ENCODE data around the gene PTPRO. TPM values are rescaled to one million over a fixed set of nuclear protein-coding genes. Genes with fewer than 3 reads are reported as not detected.

Gene PTPRO
- total and polyA plus RNA-seq, 2 experiments from 2014 or later: 0.12 TPM; not detected in 1

- no peak overlapping the region for H3K4me3 ChIP-seq
- TF ChIP-seq CTCF (IDR thresholded peaks at IDR 0.05; ENCODE audit: low read depth, low read length): no peak
- no peak for DNase-seq (ENCODE audit: low read depth in 1 of 2, low spot score in 1 of 2)
- no peaks in the 10 kb centered on the region for H3K36me3 ChIP-seq
- no peak overlapping the region for H3K27ac ChIP-seq
- H3K27me3 ChIP-seq: no peaks in the 10 kb centered on the region
- no peaks in the 10 kb centered on the region for H3K4me1 ChIP-seq (ENCODE audit: low read depth)
- H3K9me3 ChIP-seq (ENCODE audit: low read depth): no peaks in the 10 kb centered on the region
Observed at GRCh38 chr12:15307079-15307478, 15.2 kb upstream of the PTPRO start.

GRCh38 chr12:15318841-15319240, 3.5 kb upstream of the PTPRO start:
- H3K4me3 ChIP-seq: no peak overlapping the region
- H3K9me3 ChIP-seq (ENCODE audit: low read depth): no peaks in the 10 kb centered on the region
- DNase-seq (ENCODE audit: low read depth in 1 of 2, low spot score in 1 of 2): no peak
- H3K27ac ChIP-seq: no peak overlapping the region
- TF ChIP-seq CTCF (IDR thresholded peaks at IDR 0.05; ENCODE audit: low read depth, low read length): no peak
- H3K27me3 ChIP-seq: peaks cover 67% of the 10 kb centered on the region
- no peaks in the 10 kb centered on the region for H3K36me3 ChIP-seq
- no peaks in the 10 kb centered on the region for H3K4me1 ChIP-seq (ENCODE audit: low read depth)

- Histone ChIP-seq H3K4me3 (no peak overlapping the region), H3K27me3 (peaks cover 81% of the 10 kb centered on the region), H3K4me1 (ENCODE audit: low read depth) (no peaks in the 10 kb centered on the region), H3K27ac (no peak overlapping the region), H3K36me3 (no peaks in the 10 kb centered on the region), H3K9me3 (ENCODE audit: low read depth) (no peaks in the 10 kb centered on the region)
- TF ChIP-seq CTCF (IDR thresholded peaks at IDR 0.05; ENCODE audit: low read depth, low read length): no peak
- no peak for DNase-seq (ENCODE audit: low read depth in 1 of 2, low spot score in 1 of 2)
Observed at GRCh38 chr12:15320881-15321280, 1.4 kb upstream of the PTPRO start.

GRCh38 chr12:15323480-15323879, 1.2 kb downstream of the PTPRO start:
- peak in 1 of 2 donors; percentile 23 for DNase-seq (ENCODE audit: low read depth in 1 of 2, low spot score in 1 of 2)
- H3K4me3 ChIP-seq: no peak overlapping the region
- H3K27me3 ChIP-seq: peaks cover 66% of the 10 kb centered on the region
- no peaks in the 10 kb centered on the region for H3K9me3 ChIP-seq (ENCODE audit: low read depth)
- no peaks in the 10 kb centered on the region for H3K4me1 ChIP-seq (ENCODE audit: low read depth)
- no peak overlapping the region for H3K27ac ChIP-seq
- H3K36me3 ChIP-seq: no peaks in the 10 kb centered on the region
- TF ChIP-seq CTCF (IDR thresholded peaks at IDR 0.05; ENCODE audit: low read depth, low read length): no peak

GRCh38 chr12:15329891-15330290, 7.6 kb downstream of the PTPRO start:
- no peak for TF ChIP-seq CTCF (IDR thresholded peaks at IDR 0.05; ENCODE audit: low read depth, low read length)
- DNase-seq (ENCODE audit: low read depth in 1 of 2, low spot score in 1 of 2): no peak
- Histone ChIP-seq H3K27me3 (peaks cover 14% of the 10 kb centered on the region), H3K4me3 (no peak overlapping the region), H3K4me1 (ENCODE audit: low read depth) (no peaks in the 10 kb centered on the region), H3K9me3 (ENCODE audit: low read depth) (no peaks in the 10 kb centered on the region), H3K36me3 (no peaks in the 10 kb centered on the region), H3K27ac (no peak overlapping the region)

GRCh38 chr12:15334225-15334624, 11.9 kb downstream of the PTPRO start:
- no peak overlapping the region for H3K4me3 ChIP-seq
- no peak for TF ChIP-seq CTCF (IDR thresholded peaks at IDR 0.05; ENCODE audit: low read depth, low read length)
- H3K27me3 ChIP-seq: peaks cover 5% of the 10 kb centered on the region
- DNase-seq (ENCODE audit: low read depth in 1 of 2, low spot score in 1 of 2): no peak
- no peaks in the 10 kb centered on the region for H3K4me1 ChIP-seq (ENCODE audit: low read depth)
- no peaks in the 10 kb centered on the region for H3K36me3 ChIP-seq
- H3K9me3 ChIP-seq (ENCODE audit: low read depth): no peaks in the 10 kb centered on the region
- H3K27ac ChIP-seq: no peak overlapping the region

Data from cardiac muscle cell (in vitro differentiated cells and primary cell).